GM12892 (cell line): ENCODE measurements around the gene SLCO3A1.

ENCODE experiments used
- POLR2A ChIP-seq: IDR thresholded peaks from 2 replicates; pipeline ENCODE4 v1.6.1; 2011; ENCODE audit warnings: low read depth, low read length, control low read depth
- POLR2AphosphoS5 ChIP-seq: IDR thresholded peaks from 2 replicates; pipeline ENCODE4 v1.6.1; 2011; ENCODE audit warnings: low read depth, low read length, control low read depth
- TAF1 ChIP-seq: IDR thresholded peaks from 2 replicates; pipeline ENCODE4 v1.6.1; 2011; ENCODE audit warnings: low read depth, mild to moderate bottlenecking, control low read depth, low read length, borderline replicate concordance

DNA sequence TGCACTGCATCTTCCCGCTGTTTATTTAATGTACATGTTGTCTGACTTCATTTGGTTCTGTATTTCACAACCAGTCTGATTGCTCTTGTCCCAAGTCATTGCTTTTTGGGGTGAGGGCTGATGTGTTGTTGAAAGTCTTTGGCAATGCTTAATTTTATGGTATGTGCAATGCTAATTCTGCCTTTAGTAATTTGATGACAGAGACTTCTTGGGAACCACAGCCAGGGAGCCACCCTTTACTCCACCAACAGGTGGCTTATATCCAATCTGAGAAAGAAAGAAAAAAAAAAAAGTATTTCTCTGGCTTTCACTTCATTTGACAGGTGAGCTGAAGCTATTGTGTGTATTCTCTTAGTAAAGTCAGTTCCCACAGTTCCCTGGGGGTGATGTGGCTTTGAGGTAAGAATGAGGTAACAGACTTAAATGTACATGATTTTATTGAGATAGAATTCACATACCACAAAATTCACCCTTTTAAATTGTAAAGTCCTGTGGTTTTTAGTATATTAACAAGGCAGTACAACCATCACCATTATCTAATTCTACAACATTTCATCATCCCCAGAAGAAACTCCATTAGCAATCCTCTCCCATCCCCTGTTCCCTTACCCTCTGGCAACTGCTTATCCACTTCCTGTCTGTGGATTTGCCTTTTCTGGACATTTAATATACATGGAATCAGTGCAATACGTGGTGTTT is 97.3 kb downstream of the SLCO3A1 start:
- TF ChIP-seq TAF1 (no peak), POLR2A (no peak), POLR2AphosphoS5 (no peak)
